ENCODE results near the gene VAV3.

Gene VAV3

DNA sequence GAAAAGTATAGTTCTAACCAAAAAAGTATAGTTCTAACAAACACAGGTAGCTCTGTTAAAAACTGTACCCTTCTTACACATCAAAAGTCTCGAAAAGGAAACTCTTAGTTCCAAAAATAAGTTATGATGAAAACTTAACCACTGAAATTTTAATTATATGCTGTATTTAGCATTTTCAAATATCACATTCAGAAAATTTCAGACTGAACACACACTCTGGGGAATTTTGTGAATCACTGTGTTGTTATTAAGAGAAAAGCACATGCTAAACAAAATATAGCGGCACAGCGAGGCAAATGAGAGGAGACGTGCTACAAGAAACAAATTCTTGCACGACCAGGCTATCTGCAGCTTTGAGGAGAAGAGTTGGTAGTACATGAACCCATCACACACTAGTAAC lies 30.4 kb downstream of the VAV3 start:
- no peaks in the 10 kb centered on the region for H3K27me3 Mint-ChIP-seq (ENCODE audit: low read depth)
- H3K4me1 Mint-ChIP-seq, result peaks cover 4% of the 10 kb centered on the region
- no peaks in the 10 kb centered on the region for H3K36me3 Mint-ChIP-seq (ENCODE audit: low read depth)
- H3K9me3 Mint-ChIP-seq, result no peaks in the 10 kb centered on the region
- no peak overlapping the region for H3K4me3 Mint-ChIP-seq
- no peak overlapping the region for H3K27ac Mint-ChIP-seq
- TF ChIP-seq, protein P1, sequence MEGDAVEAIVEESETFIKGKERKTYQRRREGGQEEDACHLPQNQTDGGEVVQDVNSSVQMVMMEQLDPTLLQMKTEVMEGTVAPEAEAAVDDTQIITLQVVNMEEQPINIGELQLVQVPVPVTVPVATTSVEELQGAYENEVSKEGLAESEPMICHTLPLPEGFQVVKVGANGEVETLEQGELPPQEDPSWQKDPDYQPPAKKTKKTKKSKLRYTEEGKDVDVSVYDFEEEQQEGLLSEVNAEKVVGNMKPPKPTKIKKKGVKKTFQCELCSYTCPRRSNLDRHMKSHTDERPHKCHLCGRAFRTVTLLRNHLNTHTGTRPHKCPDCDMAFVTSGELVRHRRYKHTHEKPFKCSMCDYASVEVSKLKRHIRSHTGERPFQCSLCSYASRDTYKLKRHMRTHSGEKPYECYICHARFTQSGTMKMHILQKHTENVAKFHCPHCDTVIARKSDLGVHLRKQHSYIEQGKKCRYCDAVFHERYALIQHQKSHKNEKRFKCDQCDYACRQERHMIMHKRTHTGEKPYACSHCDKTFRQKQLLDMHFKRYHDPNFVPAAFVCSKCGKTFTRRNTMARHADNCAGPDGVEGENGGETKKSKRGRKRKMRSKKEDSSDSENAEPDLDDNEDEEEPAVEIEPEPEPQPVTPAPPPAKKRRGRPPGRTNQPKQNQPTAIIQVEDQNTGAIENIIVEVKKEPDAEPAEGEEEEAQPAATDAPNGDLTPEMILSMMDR (IDR thresholded peaks at IDR 0.05; ENCODE audit: unreplicated experiment in 3 of 3), result no peak

DNA sequence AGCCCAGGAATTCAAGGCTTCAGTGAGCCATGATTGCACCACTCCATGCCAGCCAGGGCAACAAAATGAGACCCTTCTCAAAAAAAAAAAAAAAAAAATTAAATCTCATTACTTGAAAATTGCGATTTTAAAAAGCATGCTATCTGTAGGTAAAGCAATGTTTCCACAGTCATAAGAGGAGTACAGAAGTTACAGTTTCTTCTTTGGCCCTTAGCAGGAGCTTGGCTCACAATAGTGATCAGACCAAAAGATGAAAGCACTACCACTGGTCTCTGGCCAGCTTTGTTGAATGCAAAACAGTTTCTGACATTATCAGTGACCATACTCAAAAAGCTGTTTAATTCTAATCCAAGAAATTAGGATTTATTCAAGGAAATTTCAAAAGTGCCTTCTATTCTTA lies 31.2 kb downstream of the VAV3 start:
- no peaks in the 10 kb centered on the region for H3K27me3 Mint-ChIP-seq (ENCODE audit: low read depth)
- H3K4me3 Mint-ChIP-seq, result no peak overlapping the region
- TF ChIP-seq, protein P1 (IDR thresholded peaks at IDR 0.05; ENCODE audit: unreplicated experiment in 3 of 3), result no peak
- peaks cover 4% of the 10 kb centered on the region for H3K4me1 Mint-ChIP-seq
- H3K27ac Mint-ChIP-seq, result no peak overlapping the region
- no peaks in the 10 kb centered on the region for H3K36me3 Mint-ChIP-seq (ENCODE audit: low read depth)
- H3K9me3 Mint-ChIP-seq, result no peaks in the 10 kb centered on the region

- TF ChIP-seq, protein P1 (IDR thresholded peaks at IDR 0.05; ENCODE audit: unreplicated experiment in 3 of 3), result no peak
- Mint-ChIP-seq H3K36me3 (ENCODE audit: low read depth) (no peaks in the 10 kb centered on the region), H3K4me1 (no peaks in the 10 kb centered on the region), H3K9me3 (no peaks in the 10 kb centered on the region), H3K27ac (no peak overlapping the region), H3K4me3 (no peak overlapping the region), H3K27me3 (ENCODE audit: low read depth) (no peaks in the 10 kb centered on the region)
These were observed 34.7 kb downstream of the VAV3 start for GRCh38 chr1:107930292-107930691.

GRCh38 chr1:107927820-107928219 lies 37.2 kb downstream of the VAV3 start:
- Mint-ChIP-seq H3K27me3 (ENCODE audit: low read depth) (no peaks in the 10 kb centered on the region), H3K9me3 (no peaks in the 10 kb centered on the region), H3K4me3 (no peak overlapping the region), H3K27ac (no peak overlapping the region), H3K36me3 (ENCODE audit: low read depth) (no peaks in the 10 kb centered on the region), H3K4me1 (no peaks in the 10 kb centered on the region)
- TF ChIP-seq, protein P1 (IDR thresholded peaks at IDR 0.05; ENCODE audit: unreplicated experiment in 3 of 3), result no peak

GRCh38 chr1:107926436-107927080 lies 38.4 kb downstream of the VAV3 start:
- Mint-ChIP-seq H3K27me3 (ENCODE audit: low read depth) (no peaks in the 10 kb centered on the region), H3K4me3 (no peak overlapping the region), H3K4me1 (peaks cover 5% of the 10 kb centered on the region), H3K36me3 (ENCODE audit: low read depth) (no peaks in the 10 kb centered on the region), H3K27ac (no peak overlapping the region), H3K9me3 (no peaks in the 10 kb centered on the region)
- TF ChIP-seq, protein P1 (IDR thresholded peaks at IDR 0.05; ENCODE audit: unreplicated experiment in 3 of 3), result no peak

- H3K36me3 Mint-ChIP-seq (ENCODE audit: low read depth), result no peaks in the 10 kb centered on the region
- H3K4me1 Mint-ChIP-seq, result peaks cover 10% of the 10 kb centered on the region
These were observed 39.4 kb downstream of the VAV3 start for GRCh38 chr1:107925565-107925964.

More at GRCh38 chr1:107925565-107925964, 39.4 kb downstream of the VAV3 start:
- Mint-ChIP-seq H3K27ac (no peak overlapping the region), H3K4me3 (no peak overlapping the region), H3K9me3 (no peaks in the 10 kb centered on the region), H3K27me3 (ENCODE audit: low read depth) (no peaks in the 10 kb centered on the region)
- TF ChIP-seq, protein P1 (IDR thresholded peaks at IDR 0.05; ENCODE audit: unreplicated experiment in 3 of 3), result no peak

All from nephron (organoid).